ENCODE data around the gene LILRA5. TPM values are rescaled to one million over a fixed set of nuclear protein-coding genes. Genes with fewer than 3 reads are reported as not detected.

Gene LILRA5
- total RNA-seq, 1 experiment from 2014 or later: not detected

DNA sequence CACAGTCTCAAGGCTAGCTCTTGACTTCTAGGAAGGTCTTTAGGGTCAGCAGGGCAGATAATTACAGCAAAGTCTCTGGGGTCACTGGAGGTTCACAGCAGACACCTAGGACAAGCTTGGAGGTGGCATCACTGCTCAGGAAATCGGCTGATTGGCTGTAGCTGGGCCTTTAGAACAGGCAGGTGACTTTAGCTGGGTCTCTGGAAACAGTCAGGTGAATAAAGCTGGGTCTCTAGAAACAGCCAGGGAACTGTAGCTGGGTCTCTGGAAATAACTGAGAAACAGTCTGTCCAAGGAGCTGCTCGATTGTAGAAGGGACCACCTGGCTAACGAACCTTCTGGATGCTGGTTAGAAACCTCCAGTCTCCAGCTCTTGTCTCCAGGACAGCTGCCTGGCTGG lies 41.8 kb upstream of the LILRA5 start:
- Histone ChIP-seq H3K9me2 (replicated peaks; ENCODE audit: low read length) (no peaks in the 10 kb centered on the region), H3K36me3 (ENCODE audit: low read depth, low read length) (no peaks in the 10 kb centered on the region), H3K4me1 (ENCODE audit: insufficient read depth, low read length) (no peaks in the 10 kb centered on the region), H3K27me3 (ENCODE audit: low read length) (peaks cover 38% of the 10 kb centered on the region), H3F3A (ENCODE audit: low read length, unreplicated experiment) (no peaks in the 10 kb centered on the region), H3K9me3 (ENCODE audit: low read length) (no peaks in the 10 kb centered on the region), H2AFZ (ENCODE audit: low read length) (no peak overlapping the region), H3K4me3 (ENCODE audit: low read length) (no peak overlapping the region), H3K27ac (ENCODE audit: low read length) (no peak overlapping the region), H3K79me2 (ENCODE audit: low read length) (no peaks in the 10 kb centered on the region), H3K9ac (ENCODE audit: low read length) (no peak overlapping the region), H4K20me1 (ENCODE audit: low read length) (no peaks in the 10 kb centered on the region), H3K4me2 (ENCODE audit: low read length) (no peak overlapping the region)
- no peak for ATAC-seq
- no peak for DNase-seq
- ChIA-PET CTCF (interaction anchor here (0.6 kb wide), 1 partner anchor 30 kb away, joined by 3 read pairs; no protein-coding TSS in a partner anchor), POLR2A (ENCODE audit: unreplicated experiment) (no interaction called here)
- BruUV-seq (replicated peaks): no TSS peak
- TF ChIP-seq, protein P1, sequence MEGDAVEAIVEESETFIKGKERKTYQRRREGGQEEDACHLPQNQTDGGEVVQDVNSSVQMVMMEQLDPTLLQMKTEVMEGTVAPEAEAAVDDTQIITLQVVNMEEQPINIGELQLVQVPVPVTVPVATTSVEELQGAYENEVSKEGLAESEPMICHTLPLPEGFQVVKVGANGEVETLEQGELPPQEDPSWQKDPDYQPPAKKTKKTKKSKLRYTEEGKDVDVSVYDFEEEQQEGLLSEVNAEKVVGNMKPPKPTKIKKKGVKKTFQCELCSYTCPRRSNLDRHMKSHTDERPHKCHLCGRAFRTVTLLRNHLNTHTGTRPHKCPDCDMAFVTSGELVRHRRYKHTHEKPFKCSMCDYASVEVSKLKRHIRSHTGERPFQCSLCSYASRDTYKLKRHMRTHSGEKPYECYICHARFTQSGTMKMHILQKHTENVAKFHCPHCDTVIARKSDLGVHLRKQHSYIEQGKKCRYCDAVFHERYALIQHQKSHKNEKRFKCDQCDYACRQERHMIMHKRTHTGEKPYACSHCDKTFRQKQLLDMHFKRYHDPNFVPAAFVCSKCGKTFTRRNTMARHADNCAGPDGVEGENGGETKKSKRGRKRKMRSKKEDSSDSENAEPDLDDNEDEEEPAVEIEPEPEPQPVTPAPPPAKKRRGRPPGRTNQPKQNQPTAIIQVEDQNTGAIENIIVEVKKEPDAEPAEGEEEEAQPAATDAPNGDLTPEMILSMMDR (conservative IDR thresholded peaks at IDR 0.05; ENCODE audit: low read depth, low read length): no peak
- no peak for TF ChIP-seq EZH2phosphoT487 (IDR thresholded peaks at IDR 0.05; ENCODE audit: borderline replicate concordance, low read length)
- TF ChIP-seq EZH2 (IDR thresholded peaks at IDR 0.05; ENCODE audit: low read length, unreplicated experiment): no peak
- intact Hi-C loops (cut with micrococcal nuclease): no loop called here

DNA sequence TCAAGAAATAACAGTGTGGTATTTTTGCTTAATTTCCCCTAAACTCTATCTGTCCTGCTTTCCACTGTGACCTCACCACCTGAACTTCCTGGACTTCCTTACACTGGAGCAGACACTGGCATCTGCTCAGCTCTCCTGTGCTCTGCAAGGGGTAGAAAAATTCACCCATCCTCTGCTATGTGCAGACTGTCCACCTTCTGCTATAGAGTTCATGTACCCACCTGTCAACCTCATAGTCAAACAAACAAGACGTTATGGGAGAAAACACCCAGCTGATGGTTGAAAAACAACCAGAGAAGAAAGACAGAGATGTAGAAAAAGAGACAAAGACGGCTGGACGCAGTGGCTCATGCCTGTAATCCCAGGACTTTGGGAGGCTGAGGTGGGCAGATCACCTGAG lies 39.6 kb upstream of the LILRA5 start:
- no TSS peak for BruUV-seq (replicated peaks)
- TF ChIP-seq, protein P1 (conservative IDR thresholded peaks at IDR 0.05; ENCODE audit: low read depth, low read length): no peak
- no peak for TF ChIP-seq EZH2 (IDR thresholded peaks at IDR 0.05; ENCODE audit: low read length, unreplicated experiment)
- no peak for TF ChIP-seq EZH2phosphoT487 (IDR thresholded peaks at IDR 0.05; ENCODE audit: borderline replicate concordance, low read length)
- Histone ChIP-seq H3K4me3 (ENCODE audit: low read length) (no peak overlapping the region), H3K4me1 (ENCODE audit: insufficient read depth, low read length) (no peaks in the 10 kb centered on the region), H3K27me3 (ENCODE audit: low read length) (peaks cover 54% of the 10 kb centered on the region), H3K9me2 (replicated peaks; ENCODE audit: low read length) (no peaks in the 10 kb centered on the region), H3F3A (ENCODE audit: low read length, unreplicated experiment) (no peaks in the 10 kb centered on the region), H3K36me3 (ENCODE audit: low read depth, low read length) (no peaks in the 10 kb centered on the region), H3K79me2 (ENCODE audit: low read length) (no peaks in the 10 kb centered on the region), H3K9me3 (ENCODE audit: low read length) (no peaks in the 10 kb centered on the region), H3K9ac (ENCODE audit: low read length) (no peak overlapping the region), H2AFZ (ENCODE audit: low read length) (no peak overlapping the region), H3K4me2 (ENCODE audit: low read length) (no peak overlapping the region), H3K27ac (ENCODE audit: low read length) (no peak overlapping the region), H4K20me1 (ENCODE audit: low read length) (no peaks in the 10 kb centered on the region)
- intact Hi-C loops (cut with micrococcal nuclease): no loop called here
- CTCF ChIA-PET: no interaction called here
- DNase-seq (no peak), ATAC-seq (no peak)
- POLR2A ChIA-PET (ENCODE audit: unreplicated experiment): no interaction called here

DNA sequence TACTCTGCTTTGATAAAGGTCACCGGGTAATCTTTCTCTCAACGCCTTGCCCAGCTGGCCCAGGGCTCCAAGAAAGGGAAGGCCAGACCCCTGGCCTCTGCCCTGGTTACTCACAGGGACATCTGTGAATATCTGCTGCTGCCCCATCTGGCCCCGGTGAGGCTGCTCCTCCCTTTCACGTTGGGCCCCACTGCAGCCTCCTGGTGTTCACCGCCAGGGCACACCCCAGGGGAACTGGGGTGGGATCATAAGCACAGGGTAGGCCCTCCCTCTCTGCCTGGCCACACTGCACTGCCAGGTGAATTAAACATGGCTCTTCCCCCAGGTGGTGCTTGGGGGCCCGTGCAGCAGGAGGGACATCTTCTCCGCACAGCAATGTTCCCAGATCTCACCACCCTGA lies 39.1 kb upstream of the LILRA5 start:
- H3K4me2 ChIP-seq (ENCODE audit: low read length): no peak overlapping the region
- POLR2A ChIA-PET (ENCODE audit: unreplicated experiment): no interaction called here
- H3K36me3 ChIP-seq (ENCODE audit: low read depth, low read length): no peaks in the 10 kb centered on the region
- BruUV-seq (replicated peaks): no TSS peak
- no peaks in the 10 kb centered on the region for H3K9me2 ChIP-seq (replicated peaks; ENCODE audit: low read length)
- DNase-seq (no peak), ATAC-seq (no peak)
- no peak overlapping the region for H3K4me3 ChIP-seq (ENCODE audit: low read length)
- peaks cover 54% of the 10 kb centered on the region for H3K27me3 ChIP-seq (ENCODE audit: low read length)
- no peak overlapping the region for H3K9ac ChIP-seq (ENCODE audit: low read length)
- intact Hi-C loops (cut with micrococcal nuclease): no loop called here
- no peaks in the 10 kb centered on the region for H3K9me3 ChIP-seq (ENCODE audit: low read length)
- H4K20me1 ChIP-seq (ENCODE audit: low read length): no peaks in the 10 kb centered on the region
- TF ChIP-seq EZH2 (IDR thresholded peaks at IDR 0.05; ENCODE audit: low read length, unreplicated experiment) (no peak), EZH2phosphoT487 (IDR thresholded peaks at IDR 0.05; ENCODE audit: borderline replicate concordance, low read length) (no peak)
- TF ChIP-seq, protein P1 (conservative IDR thresholded peaks at IDR 0.05; ENCODE audit: low read depth, low read length): no peak
- no peaks in the 10 kb centered on the region for H3K79me2 ChIP-seq (ENCODE audit: low read length)
- H3F3A ChIP-seq (ENCODE audit: low read length, unreplicated experiment): no peaks in the 10 kb centered on the region
- no peak overlapping the region for H3K27ac ChIP-seq (ENCODE audit: low read length)
- CTCF ChIA-PET: no interaction called here
- no peaks in the 10 kb centered on the region for H3K4me1 ChIP-seq (ENCODE audit: insufficient read depth, low read length)
- no peak overlapping the region for H2AFZ ChIP-seq (ENCODE audit: low read length)
